Measurements from ENCODE around the gene PABPN1L. TPM values are rescaled to one million over a fixed set of nuclear protein-coding genes. Genes with fewer than 3 reads are reported as not detected.

PABPN1L gene
- total RNA-seq, 2 experiments from 2014 or later = not detected

- no peak overlapping the region for H3K4me3 Mint-ChIP-seq
- no peak for TF ChIP-seq CTCF (IDR thresholded peaks at IDR 0.05)
- Histone ChIP-seq H3K4me3 (ENCODE audit: low read length) (no peak overlapping the region), H3K4me1 (ENCODE audit: insufficient read depth, low read length) (peaks cover 9% of the 10 kb centered on the region), H3K27ac (ENCODE audit: low read depth in 1 of 2, low read length in 2 of 2) (no peak overlapping the region), H3K36me3 (ENCODE audit: insufficient read depth, low read length) (no peaks in the 10 kb centered on the region), H3K9me3 (ENCODE audit: control insufficient read depth in 1 of 2, insufficient read depth in 1 of 2, low read length in 2 of 2) (peaks cover 0 to 6% of the 10 kb centered on the region in 2 experiments), H3K27me3 (ENCODE audit: control insufficient read depth in 1 of 2, insufficient read depth in 2 of 2, low read length in 2 of 2) (no peaks in the 10 kb centered on the region)
- H3K27ac Mint-ChIP-seq = no peak overlapping the region
- ATAC-seq (ENCODE audit: poor library complexity) (no peak), DNase-seq (no peak)
- no peaks in the 10 kb centered on the region for H3K27me3 Mint-ChIP-seq
- no peaks in the 10 kb centered on the region for H3K9me3 Mint-ChIP-seq
- H3K36me3 Mint-ChIP-seq (ENCODE audit: low read depth) = no peaks in the 10 kb centered on the region
- ChIA-PET CTCF (no interaction called here), POLR2A (no interaction called here)
- H3K4me1 Mint-ChIP-seq (ENCODE audit: low read depth) = no peaks in the 10 kb centered on the region
- intact Hi-C loops (cut with DNase I, micrococcal nuclease) = loop anchor here in 1 of 2 experiments (5.0 kb wide), 1 partner anchor 38 kb away; no protein-coding TSS in a partner anchor
Measured at GRCh38 chr16:88879788-88880055, 13.3 kb upstream of the PABPN1L start.

GRCh38 chr16:88878967-88879787 lies 12.7 kb upstream of the PABPN1L start:
- no peak for TF ChIP-seq CTCF (IDR thresholded peaks at IDR 0.05)
- Histone ChIP-seq H3K27me3 (ENCODE audit: control insufficient read depth in 1 of 2, insufficient read depth in 2 of 2, low read length in 2 of 2) (no peaks in the 10 kb centered on the region), H3K27ac (ENCODE audit: low read depth in 1 of 2, low read length in 2 of 2) (no peak overlapping the region), H3K36me3 (ENCODE audit: insufficient read depth, low read length) (no peaks in the 10 kb centered on the region), H3K4me3 (ENCODE audit: low read length) (no peak overlapping the region), H3K9me3 (ENCODE audit: control insufficient read depth in 1 of 2, insufficient read depth in 1 of 2, low read length in 2 of 2) (peaks cover 0 to 6% of the 10 kb centered on the region in 2 experiments), H3K4me1 (ENCODE audit: insufficient read depth, low read length) (peaks cover 9% of the 10 kb centered on the region)
- intact Hi-C loops (cut with DNase I, micrococcal nuclease) = loop anchor here in 1 of 2 experiments (5.0 kb wide), 1 partner anchor 38 kb away; no protein-coding TSS in a partner anchor
- Mint-ChIP-seq H3K4me1 (ENCODE audit: low read depth) (no peaks in the 10 kb centered on the region), H3K4me3 (no peak overlapping the region), H3K27me3 (no peaks in the 10 kb centered on the region), H3K9me3 (no peaks in the 10 kb centered on the region), H3K36me3 (ENCODE audit: low read depth) (no peaks in the 10 kb centered on the region), H3K27ac (no peak overlapping the region)
- DNase-seq (no peak), ATAC-seq (ENCODE audit: poor library complexity) (no peak)
- ChIA-PET CTCF (no interaction called here), POLR2A (no interaction called here)

- H3K9me3 ChIP-seq (ENCODE audit: control insufficient read depth in 1 of 2, insufficient read depth in 1 of 2, low read length in 2 of 2) = peaks cover 0 to 11% of the 10 kb centered on the region in 2 experiments
- no peaks in the 10 kb centered on the region for H3K27me3 Mint-ChIP-seq
- TF ChIP-seq CTCF (IDR thresholded peaks at IDR 0.05) = no peak
- CTCF ChIA-PET = no interaction called here
- intact Hi-C loops (cut with DNase I, micrococcal nuclease) = loop anchor here in 1 of 2 experiments (5.0 kb wide), 1 partner anchor 39 kb away; no protein-coding TSS in a partner anchor
- peaks cover 9% of the 10 kb centered on the region for H3K4me1 ChIP-seq (ENCODE audit: insufficient read depth, low read length)
- H3K4me3 Mint-ChIP-seq = no peak overlapping the region
- no peak for ATAC-seq (ENCODE audit: poor library complexity)
- no peaks in the 10 kb centered on the region for H3K9me3 Mint-ChIP-seq
- H3K27ac Mint-ChIP-seq = no peak overlapping the region
- H3K4me3 ChIP-seq (ENCODE audit: low read length) = no peak overlapping the region
- no peaks in the 10 kb centered on the region for H3K36me3 Mint-ChIP-seq (ENCODE audit: low read depth)
- DNase-seq = no peak
- H3K4me1 Mint-ChIP-seq (ENCODE audit: low read depth) = no peaks in the 10 kb centered on the region
- H3K27ac ChIP-seq (ENCODE audit: low read depth in 1 of 2, low read length in 2 of 2) = no peak overlapping the region
- H3K36me3 ChIP-seq (ENCODE audit: insufficient read depth, low read length) = no peaks in the 10 kb centered on the region
- POLR2A ChIA-PET = no interaction called here
- H3K27me3 ChIP-seq (ENCODE audit: control insufficient read depth in 1 of 2, insufficient read depth in 2 of 2, low read length in 2 of 2) = no peaks in the 10 kb centered on the region
Measured at GRCh38 chr16:88878356-88878755, 11.9 kb upstream of the PABPN1L start.

Data from CD4-positive, alpha-beta T cell (primary cell).